Hematopoietic multipotent progenitor cell treated with erythropoietin and hydrocortisone succinate and interleukin-3 and kit ligand, for 6 days (in vitro differentiated cells): Measurements from ENCODE around the gene TRIM28.
"Not testable (repeated sequence)": the region's sequence is repeated elsewhere in the genome, so short reads cannot be mapped to it uniquely, and the experiment has no call there.

ENCODE experiments used
- DNase-seq: peaks from one replicate; pipeline ENCODE4 v3.0.0-alpha.2; 2015

TRIM28 gene

DNA sequence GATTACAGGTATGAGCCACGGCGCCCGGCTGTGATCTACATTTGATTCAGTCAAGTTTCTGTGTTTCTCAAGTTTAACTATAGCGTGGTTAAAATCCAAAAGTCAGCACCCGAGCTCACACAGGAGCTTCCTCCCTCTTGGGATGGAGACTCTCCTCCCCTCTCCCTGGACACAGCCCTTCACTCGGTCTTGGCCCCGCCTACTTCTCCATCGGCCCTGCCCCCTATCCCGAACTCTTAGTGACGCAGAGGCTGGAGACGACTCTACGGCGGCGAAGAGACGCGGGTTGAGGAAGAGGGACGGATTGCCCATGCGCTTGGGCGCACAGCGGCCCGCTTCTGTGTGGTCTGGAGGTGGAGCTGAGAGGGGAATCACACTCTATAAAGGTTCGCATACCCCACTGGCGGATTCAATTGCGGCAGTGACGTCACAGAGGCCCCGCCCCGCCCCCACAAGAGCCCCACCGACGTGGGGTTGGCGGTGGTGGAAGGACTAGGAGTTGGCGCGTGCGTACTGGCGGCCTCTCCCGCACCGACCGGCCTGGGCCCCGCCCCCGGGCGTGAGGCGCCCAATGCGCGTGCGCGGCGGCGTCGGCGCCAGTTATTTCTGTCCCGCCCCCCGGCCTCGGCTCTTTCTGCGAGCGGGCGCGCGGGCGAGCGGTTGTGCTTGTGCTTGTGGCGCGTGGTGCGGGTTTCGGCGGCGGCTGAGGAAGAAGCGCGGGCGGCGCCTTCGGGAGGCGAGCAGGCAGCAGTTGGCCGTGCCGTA, at the start of gene TRIM28:
Gene TRIM28 (plus strand): TSS at position 239 of the 765 bp plus-strand sequence. CDS start 694 bp downstream, outside the sequence.
- DNase-seq, result peak; percentile 99

DNA sequence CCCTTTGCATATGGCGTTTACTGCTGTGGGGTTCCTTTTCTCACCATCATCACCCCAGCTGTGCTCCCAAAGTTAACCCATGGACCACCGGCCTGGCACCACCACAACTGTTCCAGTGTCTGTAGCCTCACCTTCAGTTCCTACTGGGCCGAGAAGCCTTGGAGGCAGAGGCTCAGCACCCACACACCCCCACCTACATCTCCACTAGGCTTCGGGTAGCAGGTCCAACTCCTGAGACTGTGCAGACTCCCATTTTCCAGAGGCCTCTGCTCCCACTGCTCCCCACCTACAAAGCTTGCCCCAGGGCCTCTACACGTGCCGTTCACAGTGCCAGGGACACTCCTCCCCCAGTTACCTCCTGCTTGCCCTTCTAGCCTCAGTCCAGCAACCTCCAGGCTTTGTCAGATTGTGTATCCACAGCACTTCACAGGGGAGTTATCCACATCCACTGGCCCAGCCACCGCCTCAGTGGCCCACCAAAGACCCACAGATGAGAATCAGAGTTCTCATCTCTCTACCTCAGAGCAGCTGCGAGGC, 46.2 kb upstream of the TRIM28 start:
- DNase-seq, result no peak

DNA sequence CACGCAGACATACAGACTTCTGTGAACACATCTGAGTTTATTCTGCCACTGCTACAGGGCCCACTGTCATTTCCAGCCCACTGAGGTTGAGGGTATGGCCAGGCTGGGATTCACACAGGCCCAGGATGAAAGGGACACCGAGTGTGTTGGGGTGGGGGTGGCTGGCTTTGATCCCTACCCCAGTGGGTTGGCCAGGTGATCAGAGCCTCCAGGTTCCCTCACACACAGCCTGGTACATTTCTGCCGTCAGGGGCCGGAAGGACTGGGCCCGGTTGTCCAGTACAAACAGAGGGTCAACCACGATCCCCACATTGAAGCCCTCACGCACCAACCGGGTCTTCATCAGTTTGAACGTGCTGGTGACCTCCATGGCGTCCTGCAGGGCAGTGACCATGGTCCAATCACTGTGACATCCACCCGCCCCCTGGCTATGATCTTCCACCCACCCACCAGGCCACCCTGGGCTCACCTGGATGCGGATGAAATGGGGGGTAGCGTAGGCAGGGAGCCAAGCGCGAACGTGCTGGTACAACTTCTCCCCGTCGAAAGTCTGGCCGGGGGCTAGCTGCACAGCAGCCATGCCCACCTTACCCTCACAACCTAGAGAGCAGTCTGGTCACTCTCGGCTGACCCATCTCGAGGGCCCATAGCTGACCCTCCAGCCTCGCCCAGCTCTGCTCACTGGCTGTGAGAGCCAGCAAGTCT, 45.4 kb upstream of the TRIM28 start:
- no peak for DNase-seq

DNA sequence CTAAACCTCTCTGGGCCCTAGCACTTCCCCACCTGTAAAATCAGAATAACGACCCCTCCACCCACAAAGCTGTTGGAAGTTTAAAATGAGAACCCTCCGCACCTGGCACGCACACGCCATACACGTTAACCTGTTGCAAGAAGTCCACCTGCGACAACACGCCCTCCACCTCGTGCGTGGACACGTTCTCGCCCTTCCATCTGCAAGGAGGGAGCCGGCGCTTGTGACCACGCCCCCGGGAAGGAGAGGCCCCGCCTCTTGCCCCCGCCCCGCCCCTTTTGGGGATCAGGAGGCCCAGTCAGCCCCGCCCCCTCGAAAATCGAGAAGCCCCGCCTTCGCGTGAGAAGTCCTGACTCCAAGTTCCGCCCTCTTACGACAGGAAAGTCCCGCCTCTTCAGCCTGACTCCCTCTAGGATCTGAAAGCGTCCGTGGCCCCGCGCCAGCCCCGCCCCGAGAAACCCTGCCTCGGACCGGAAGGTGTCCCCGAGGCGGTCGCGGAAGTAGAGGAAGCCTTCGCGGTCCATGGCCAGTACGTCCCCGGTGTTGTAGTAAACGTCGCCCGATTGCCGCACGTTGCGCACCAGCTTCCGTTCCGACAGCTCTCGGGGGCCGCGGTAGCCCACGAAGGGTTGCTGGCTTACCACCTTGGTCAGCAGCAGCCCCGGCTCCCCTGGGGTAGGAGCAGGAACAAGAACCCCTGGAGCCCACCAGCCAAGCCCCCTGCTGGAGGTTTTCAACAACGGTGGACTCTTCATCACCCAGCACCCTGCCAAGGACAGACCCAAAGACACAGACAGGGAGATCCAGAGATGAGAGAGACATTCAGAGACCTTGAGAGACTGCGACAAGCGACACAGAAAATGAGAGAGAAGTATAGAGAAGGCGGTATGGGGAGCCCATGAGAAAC, 44.6 kb upstream of the TRIM28 start:
- DNase-seq, result peak; percentile 100

DNA sequence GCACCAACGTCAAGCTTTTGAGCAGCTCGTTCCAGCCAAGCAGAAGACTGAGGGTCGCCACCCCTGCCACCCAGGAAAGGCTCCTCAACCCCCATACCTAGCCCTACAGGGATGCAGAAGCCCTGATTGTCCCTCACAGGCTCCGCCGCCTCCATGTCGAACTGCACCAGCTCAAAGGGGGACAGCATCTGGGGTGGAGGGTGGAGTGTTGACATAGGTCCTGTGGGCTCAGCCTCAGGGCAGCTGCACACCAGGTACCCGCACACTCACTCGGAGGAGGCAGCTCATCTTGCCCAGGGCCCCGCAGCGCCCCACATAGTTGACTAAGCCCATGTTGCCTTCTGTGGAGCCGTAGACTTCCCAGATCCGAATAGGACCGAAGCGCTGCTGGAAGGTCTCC, 43.6 kb upstream of the TRIM28 start:
- no peak for DNase-seq

DNA sequence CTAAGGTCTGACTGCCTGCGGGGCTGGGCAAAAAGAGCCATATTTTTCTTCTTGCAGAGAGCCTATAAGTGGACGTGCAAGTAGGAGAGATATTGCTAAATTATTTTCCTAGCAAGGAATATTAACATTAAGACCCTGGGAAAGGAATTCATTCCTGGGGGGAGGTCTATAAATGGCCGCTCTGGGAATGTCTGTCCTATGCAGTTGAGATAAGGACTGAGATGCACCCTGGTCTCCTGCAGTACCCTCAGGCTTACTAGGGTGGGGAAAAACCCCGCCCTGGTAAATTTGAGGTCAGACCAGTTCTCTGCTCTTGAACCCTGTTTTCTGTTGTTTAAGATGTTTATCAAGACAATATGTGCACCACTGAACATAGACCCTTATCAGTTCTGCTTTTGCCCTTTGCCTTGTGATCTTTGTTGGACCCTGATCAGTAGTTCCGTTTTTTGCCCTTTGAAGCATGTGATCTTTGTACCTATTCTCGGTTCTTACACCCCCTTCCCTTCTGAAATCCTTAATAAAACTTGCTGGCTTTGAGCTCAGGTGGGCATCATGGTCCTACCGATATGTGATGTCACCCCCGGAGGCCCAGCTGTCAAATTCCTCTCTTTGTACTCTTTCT, 36.2 kb upstream of the TRIM28 start:
- DNase-seq, result not testable (repeated sequence)

DNA sequence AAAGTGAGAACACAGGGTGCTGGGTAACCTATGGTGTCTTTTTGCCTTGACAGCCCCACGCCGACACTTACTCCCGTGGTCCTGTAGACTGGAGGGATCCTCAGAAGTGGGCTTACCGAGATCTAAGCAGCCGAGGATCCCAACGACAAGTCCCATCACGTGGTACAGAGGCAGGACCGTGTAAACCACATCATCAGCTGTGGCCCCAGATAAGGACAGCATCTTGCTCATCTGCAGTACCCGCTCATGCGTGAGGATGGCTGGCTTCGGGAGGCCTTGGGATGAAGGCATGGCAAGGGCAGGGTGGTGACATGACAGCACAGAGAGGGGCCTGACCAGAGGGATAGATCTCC, 34.2 kb upstream of the TRIM28 start:
- DNase-seq, result peak; percentile 93

DNA sequence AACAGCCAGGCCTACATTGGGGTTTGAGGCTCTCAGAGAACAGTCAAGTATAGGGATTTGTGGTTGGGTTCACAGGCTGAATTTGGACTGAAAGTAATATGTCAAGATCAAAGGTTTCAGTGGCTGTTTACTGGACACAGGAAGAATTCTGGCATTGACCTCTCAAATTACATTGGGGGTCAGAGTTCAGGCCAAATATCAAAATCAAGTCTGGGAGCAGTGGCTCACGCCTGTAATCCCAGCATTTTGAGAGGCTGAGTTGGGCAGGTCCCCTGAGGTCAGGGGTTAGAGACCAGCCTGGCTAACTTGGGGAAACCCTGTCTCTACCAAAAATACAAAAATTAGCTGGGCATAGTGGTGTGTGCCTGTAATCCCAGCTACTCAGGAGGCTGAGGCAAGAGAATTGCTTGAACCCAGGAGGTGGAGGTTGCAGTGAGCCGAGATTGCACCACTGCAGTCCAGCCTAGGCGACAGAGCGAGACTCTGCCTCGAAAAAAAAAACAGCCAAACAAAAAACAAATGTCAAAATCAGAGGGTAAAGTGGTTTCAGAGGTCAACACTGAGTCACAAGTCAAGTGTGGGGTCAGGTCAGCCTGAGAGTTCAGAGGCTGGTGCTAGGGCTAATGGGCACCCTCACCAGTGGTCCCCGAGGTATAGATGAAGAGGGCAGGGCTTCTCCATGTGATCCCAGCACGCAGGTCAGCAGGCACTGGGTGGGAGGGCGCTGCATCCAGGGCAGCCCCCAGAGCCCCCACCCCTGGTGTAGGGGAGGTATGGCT, 33.6 kb upstream of the TRIM28 start:
- peak; percentile 1 for DNase-seq

DNA sequence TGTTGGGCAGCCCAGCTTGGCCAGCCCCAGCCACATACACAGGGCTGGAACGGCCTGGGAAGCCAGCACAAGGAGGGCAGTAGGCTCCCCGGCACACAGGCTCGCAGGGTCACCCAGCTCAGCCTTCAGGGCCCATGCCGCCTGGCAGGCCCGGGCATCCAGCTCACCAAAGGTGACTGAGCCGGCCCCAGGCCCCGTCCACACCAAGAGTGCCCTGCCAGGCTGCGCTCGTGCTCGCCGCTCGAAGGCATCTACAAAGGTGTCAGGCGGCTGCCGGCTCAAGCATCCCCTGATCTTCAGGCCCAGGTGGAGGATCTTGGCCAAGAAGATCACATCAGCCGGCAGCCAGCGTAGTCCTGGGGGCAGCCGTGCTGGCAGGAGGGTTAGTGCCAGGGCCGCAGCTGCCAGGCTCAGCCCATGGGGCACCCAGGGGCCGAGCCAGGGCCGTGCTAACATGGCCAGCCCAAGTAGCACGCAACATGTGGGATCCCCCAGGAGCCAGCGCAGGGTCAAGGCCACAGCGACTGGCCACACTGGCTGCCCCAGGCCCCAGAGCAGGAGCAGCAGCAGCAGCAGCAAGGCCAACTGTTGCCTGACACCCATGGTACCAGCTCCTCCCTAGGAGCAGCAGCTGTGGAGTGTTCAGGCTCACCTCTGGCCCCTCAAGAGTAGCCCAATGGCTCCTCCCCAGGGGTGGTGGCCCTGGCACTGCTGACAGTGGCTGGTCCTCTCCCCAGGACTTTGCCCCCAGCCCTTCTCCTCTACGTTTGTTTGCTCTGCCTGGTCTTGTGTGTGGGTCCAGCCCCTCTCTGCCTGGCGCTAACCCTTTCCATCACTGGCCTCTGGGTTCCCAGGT, 32.3 kb upstream of the TRIM28 start, which contains the start of gene SLC27A5:
Gene SLC27A5 (minus strand): TSS at position 640 of the 856 bp plus-strand sequence. CDS start 37 bp downstream, at position 603.
- DNase-seq, result no peak

DNA sequence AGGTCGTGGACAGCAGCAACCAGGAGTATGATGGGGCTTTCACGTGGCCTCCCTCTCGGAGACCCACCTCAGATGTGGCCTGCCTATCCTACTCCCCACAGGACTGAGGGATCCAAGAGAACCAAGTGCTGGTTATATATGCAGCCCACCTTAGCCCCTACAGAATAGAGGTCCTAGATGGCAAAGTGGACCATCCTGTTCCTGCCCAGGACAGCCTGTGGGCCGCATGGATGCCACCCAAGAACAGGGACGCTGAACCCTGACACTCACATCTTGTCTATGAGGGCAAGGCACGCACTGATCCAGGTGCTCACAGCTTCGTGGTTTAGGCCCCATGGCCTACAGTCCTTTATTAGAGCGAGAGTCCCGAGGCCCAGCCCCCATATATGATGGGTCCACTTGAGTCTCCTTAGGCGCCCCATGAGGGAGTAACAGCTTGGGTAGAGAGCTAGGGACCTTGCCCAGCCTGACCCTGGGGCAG, 30.6 kb upstream of the TRIM28 start:
- no peak for DNase-seq

DNA sequence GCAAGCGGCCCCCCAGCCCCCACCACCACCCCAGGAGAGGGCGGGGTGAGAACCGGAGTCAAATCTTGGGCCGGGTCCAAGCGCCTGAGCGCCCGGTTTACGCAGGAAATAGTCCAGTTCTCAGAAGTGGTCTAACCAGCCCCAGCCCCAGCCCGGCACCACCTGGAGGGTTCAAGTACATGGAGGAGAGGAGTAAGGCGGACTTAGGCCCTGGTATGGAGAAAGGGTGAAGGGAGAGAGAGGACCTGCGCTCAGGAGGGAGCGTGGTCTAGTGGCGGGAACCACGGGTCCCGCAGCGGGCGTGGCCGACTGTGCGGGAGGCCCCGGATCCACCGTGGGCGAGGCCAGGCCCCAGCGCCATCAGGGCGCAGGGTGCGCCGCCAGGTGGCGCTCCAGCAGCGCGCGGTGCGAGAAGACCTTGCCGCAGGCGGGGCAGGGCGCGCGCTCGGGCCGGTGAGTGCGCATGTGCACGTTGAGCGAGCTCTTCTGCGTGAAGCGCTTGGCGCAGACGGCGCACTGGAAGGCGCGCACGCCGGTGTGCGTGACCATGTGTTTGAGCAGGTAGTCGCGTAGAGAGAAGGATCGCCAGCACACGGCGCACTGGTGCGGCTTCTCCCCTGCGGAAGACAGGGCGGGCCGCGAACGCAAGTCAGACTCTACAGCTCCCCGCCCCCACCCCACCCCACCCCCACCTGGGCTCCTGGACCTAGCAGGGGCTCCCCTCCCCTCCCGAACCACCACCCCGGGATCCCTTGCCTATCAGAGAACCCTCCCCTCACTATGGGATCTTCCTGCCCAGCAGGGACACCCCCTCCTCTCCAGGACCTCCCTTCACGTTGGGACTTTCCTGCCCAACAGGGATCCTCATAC, 29.9 kb upstream of the TRIM28 start:
- DNase-seq, result peak; percentile 95

DNA sequence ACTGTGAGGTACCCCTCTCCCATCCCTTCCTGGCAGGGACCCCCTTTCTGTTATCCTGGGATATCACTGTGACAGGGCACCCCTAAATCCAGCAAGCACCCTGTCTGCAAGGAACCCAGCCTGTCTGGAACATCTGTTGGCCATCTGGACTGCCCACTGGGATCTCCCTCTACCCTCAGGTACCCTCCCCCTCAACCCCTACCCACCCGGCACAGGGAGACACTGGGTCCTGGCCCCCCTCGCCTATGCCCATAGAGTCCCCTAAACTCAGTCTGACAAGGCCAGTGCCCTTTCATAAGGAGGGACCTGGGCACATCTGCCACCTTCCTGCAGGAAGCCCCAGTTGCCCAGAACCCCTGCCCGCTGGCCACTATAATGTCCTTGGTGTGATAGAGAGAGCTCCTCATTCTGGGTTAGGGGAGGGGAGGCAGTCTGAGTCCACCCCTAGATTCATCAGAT, 29.3 kb upstream of the TRIM28 start:
- DNase-seq, result no peak

DNA sequence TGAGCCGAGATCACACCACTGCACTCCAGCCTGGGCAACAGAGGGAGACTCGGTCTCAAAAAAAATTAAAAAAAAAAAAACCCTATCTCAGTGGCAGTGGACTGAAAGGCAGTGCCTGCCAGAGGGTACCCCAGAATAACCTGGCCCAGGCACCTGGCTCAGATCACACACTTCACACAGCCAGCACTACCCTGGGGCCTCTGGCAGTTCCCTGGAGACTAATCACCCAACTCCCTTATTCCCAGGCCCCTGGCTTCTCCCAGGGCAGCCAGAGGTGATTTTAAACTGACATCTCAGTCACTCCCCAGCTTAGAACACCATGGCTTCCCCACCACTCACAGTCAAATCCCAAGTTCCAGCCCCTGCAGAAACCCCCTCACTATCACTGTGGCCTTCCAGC, 28.6 kb upstream of the TRIM28 start:
- DNase-seq, result no peak

DNA sequence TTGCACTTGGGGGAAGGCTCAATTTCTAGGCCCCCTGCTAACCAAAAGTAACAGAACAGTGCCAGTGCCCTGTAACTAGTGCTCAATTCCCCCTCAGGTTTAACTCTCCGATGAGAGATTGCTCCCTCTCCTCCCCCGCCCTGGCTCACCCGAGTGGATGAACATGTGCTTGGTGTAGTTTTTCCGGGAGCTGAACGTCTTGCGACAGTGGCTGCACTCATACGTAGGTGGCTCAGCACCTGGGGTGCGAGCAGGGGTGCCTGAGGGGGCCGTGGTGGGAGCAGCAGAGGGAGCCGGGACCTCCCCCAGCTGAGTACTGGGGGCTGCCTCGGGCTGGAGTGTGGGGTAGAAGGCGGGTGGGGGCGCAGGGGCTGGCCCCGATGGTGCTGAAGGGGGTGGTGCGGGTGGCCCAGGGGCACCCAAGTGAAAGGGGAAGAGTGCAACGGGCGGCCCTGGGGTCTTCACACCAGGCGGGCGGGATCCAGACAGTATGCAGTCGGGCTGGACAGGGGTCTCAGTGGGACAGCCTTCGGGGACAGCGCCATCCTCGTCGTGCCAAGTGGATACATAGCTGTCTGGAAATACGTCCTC, 27.5 kb upstream of the TRIM28 start:
- DNase-seq, result no peak

DNA sequence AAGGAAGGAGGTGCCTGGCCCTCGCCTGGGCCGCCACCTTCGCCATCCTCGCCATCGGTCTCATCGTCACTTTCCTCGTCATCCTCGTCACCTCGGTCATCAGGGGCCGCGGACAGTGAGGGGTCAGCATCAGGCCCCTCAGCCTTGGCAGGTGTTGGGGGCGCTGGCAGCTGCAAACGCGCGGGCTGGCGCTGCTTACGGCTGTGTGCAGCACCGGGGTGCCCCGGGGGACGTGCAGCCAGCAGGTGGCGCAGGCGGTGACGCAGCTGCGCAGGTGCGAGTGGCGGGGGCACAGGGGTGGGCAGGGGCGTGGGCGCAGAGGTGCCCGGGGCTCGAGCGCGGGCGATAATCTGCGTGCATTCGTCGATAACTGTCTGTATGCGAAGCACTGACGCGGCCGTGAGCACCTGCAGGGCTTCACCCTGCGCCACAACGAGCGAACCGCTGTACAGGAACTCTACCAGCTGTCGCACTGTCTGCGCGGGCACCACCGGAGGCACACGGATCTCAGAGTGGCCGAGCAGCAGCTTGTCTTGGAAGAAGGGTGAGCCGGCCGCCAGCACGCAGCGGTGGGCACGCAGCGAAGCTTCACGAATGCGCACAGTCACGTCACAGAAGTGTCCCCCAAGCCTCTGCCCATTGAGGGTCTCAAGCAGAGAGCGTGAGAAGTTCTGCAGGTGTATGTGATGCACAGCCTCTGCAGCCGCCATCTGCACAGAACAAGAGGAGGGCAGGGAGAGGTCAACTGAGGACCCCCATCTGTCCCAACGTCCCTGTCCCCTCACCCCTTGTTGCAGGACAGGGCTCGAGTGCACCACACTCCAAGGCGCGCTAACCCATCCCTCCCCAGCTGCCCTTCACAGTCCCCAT, 26.7 kb upstream of the TRIM28 start:
- DNase-seq, result no peak

DNA sequence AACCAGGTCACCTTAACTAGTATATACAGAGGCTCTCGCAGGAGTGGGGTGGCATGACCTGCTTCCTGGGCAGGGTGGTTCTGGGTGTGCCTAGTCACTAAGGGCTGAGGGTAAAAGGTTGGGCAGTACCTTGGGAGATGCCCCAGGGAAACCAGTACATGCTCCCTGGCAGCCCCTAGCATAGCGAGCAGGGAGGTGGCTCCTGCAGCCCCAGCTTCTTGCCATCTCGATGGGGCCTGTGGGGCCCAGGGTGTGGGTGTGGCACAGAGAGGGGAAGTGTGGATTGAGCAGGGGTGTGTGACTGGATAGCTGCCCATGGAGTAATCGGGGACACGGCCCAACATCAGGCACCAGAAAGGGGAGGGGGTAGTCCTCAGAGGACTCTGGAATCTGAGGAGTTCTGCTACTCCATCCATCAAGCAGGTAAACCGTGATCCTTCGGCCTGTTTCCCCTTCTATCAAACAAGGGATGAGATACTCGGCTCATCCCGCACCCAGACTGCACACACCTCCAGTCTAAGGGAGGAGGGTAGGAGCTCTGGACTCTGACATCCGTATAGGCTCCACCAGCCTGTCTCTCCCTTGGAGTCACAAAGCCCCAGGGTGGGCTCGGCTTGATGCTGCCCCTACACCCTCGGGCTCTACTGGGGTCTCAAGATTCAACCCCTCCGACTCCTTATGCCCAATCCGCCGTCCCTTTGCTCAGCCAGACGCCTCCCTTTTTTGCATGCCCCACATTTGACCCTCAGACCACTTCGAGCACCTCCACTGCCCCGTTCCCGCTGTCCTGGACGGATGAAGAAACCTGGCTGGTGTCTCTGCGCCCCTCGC, 25.4 kb upstream of the TRIM28 start:
- peak; percentile 82 for DNase-seq

DNA sequence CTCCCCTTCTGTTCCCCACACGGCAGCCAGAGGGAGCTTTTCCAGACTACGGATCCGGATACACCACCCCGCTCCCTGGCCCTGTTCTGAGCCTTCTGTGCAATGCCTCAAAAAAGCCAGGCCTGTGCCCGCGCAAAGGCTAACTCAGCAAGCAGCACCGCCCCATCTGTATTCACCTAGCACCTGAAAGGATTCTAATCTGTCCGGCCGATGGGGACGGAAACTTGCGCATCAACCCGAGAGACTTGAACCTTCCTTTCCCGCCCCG, 24.8 kb upstream of the TRIM28 start:
- DNase-seq, result peak; percentile 87
